Measurements from ENCODE around the gene PLEKHG7. TPM values are rescaled to one million over a fixed set of nuclear protein-coding genes. Genes with fewer than 3 reads are reported as not detected.
A peak's percentile ranks its signal among the peaks of the same experiment; 100 is the strongest.

Gene PLEKHG7
- total RNA-seq, 1 experiment from 2014 or later = not detected

DNA sequence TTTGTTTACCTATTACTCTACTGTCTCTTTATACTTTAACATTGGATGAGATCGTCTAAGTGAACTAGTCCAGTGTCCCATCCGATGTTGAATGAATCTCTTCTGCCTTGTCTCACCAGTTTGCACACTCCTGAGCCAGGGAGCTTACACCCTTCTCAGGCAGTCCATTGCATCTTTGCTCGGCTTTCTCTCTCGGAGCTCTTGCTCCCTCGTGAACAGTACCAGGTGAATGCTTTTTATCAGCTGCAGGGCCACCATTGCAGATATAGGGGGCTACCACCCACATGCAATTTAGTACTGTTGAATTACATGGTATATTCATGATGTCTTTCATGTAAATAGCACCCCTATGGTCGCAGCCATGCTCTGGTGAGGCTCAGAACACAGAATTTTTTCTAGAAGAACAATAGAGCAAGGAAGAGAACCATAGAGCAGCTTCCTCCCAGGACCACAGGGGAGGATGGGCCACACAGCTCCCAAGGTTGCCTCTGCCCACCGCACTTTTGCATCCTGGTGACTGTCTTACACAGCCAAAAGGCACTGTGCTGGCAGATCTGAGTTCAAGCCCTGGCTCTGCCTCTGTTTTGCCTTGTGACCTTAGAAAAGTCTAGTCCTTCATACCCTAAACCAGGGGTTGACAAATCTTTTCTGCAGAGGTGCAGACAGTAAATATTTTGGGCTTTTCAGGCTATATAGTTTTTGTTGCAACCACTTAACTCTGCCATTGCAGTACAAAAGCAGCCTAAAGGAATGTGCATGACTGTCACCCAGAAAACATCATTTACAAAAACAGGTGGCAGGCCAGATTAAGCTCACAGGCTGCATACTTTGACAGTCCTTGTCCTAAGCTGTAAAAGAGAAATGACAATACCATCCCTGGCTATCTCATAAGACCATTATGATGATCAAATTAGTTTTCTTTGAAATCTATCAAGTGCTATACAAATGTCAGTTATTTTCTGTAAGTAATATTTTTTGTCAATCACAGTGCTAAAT is 35.4 kb downstream of the PLEKHG7 start:
- Histone ChIP-seq H4K20me1 (ENCODE audit: low read length) (no peaks in the 10 kb centered on the region), H3K4me3 (ENCODE audit: low read length) (no peak overlapping the region), H3K9ac (ENCODE audit: low read length) (no peak overlapping the region), H3K36me3 (ENCODE audit: low read depth, low read length) (no peaks in the 10 kb centered on the region), H3K9me2 (replicated peaks; ENCODE audit: low read length) (no peaks in the 10 kb centered on the region), H2AFZ (ENCODE audit: low read length) (no peak overlapping the region), H3K9me3 (ENCODE audit: low read length) (no peaks in the 10 kb centered on the region), H3F3A (ENCODE audit: low read length, unreplicated experiment) (no peaks in the 10 kb centered on the region), H3K79me2 (ENCODE audit: low read length) (no peaks in the 10 kb centered on the region), H3K4me2 (ENCODE audit: low read length) (no peak overlapping the region), H3K4me1 (ENCODE audit: insufficient read depth, low read length) (peaks cover 15% of the 10 kb centered on the region), H3K27ac (ENCODE audit: low read length) (no peak overlapping the region), H3K27me3 (ENCODE audit: low read length) (no peaks in the 10 kb centered on the region)
- ChIA-PET CTCF (no interaction called here), POLR2A (ENCODE audit: unreplicated experiment) (no interaction called here)
- ATAC-seq (no peak), DNase-seq (no peak)
- no TSS peak for BruUV-seq (replicated peaks)
- TF ChIP-seq EZH2phosphoT487 (IDR thresholded peaks at IDR 0.05; ENCODE audit: borderline replicate concordance, low read length) (no peak), EZH2 (IDR thresholded peaks at IDR 0.05; ENCODE audit: low read length, unreplicated experiment) (no peak)
- TF ChIP-seq, protein P1, sequence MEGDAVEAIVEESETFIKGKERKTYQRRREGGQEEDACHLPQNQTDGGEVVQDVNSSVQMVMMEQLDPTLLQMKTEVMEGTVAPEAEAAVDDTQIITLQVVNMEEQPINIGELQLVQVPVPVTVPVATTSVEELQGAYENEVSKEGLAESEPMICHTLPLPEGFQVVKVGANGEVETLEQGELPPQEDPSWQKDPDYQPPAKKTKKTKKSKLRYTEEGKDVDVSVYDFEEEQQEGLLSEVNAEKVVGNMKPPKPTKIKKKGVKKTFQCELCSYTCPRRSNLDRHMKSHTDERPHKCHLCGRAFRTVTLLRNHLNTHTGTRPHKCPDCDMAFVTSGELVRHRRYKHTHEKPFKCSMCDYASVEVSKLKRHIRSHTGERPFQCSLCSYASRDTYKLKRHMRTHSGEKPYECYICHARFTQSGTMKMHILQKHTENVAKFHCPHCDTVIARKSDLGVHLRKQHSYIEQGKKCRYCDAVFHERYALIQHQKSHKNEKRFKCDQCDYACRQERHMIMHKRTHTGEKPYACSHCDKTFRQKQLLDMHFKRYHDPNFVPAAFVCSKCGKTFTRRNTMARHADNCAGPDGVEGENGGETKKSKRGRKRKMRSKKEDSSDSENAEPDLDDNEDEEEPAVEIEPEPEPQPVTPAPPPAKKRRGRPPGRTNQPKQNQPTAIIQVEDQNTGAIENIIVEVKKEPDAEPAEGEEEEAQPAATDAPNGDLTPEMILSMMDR (conservative IDR thresholded peaks at IDR 0.05; ENCODE audit: low read depth, low read length) = no peak
- intact Hi-C loops (cut with micrococcal nuclease) = no loop called here

DNA sequence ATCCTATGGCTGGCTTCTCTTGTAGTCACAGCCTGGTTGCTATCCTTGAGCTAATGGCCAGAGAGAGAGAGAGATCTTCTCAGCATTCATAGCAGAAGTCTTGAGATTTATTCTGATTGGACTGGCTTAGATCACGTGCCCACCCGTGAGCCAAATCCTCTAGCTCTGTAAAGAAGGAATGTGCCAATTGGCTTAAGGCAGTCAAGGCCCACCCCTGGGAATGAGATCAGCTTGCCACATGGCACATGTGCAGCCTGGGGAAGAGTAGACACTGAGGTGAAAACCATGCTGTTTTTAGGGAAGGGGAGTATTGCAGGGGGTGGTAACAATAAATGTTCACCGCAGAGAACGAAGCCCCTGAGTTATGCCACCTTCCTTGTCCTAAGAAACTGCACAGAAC is 36.3 kb downstream of the PLEKHG7 start:
- ATAC-seq = no peak
- H3K9me2 ChIP-seq (replicated peaks; ENCODE audit: low read length) = no peaks in the 10 kb centered on the region
- no peak for DNase-seq
- H3K4me1 ChIP-seq (ENCODE audit: insufficient read depth, low read length) = peaks cover 15% of the 10 kb centered on the region
- H3K9ac ChIP-seq (ENCODE audit: low read length) = no peak overlapping the region
- H3K4me2 ChIP-seq (ENCODE audit: low read length) = no peak overlapping the region
- ChIA-PET POLR2A (ENCODE audit: unreplicated experiment) (no interaction called here), CTCF (no interaction called here)
- H3K36me3 ChIP-seq (ENCODE audit: low read depth, low read length) = no peaks in the 10 kb centered on the region
- no peaks in the 10 kb centered on the region for H3K79me2 ChIP-seq (ENCODE audit: low read length)
- no peaks in the 10 kb centered on the region for H3K27me3 ChIP-seq (ENCODE audit: low read length)
- no peak overlapping the region for H3K4me3 ChIP-seq (ENCODE audit: low read length)
- H3F3A ChIP-seq (ENCODE audit: low read length, unreplicated experiment) = no peaks in the 10 kb centered on the region
- no peak overlapping the region for H3K27ac ChIP-seq (ENCODE audit: low read length)
- intact Hi-C loops (cut with micrococcal nuclease) = no loop called here
- no peaks in the 10 kb centered on the region for H4K20me1 ChIP-seq (ENCODE audit: low read length)
- TF ChIP-seq EZH2 (IDR thresholded peaks at IDR 0.05; ENCODE audit: low read length, unreplicated experiment) (no peak), EZH2phosphoT487 (IDR thresholded peaks at IDR 0.05; ENCODE audit: borderline replicate concordance, low read length) (no peak)
- TF ChIP-seq, protein P1 (conservative IDR thresholded peaks at IDR 0.05; ENCODE audit: low read depth, low read length) = no peak
- H3K9me3 ChIP-seq (ENCODE audit: low read length) = no peaks in the 10 kb centered on the region
- BruUV-seq (replicated peaks) = no TSS peak
- H2AFZ ChIP-seq (ENCODE audit: low read length) = 0 out of 2 replicates have a peak overlapping the region, but pooled peaks have one; percentile 20

DNA sequence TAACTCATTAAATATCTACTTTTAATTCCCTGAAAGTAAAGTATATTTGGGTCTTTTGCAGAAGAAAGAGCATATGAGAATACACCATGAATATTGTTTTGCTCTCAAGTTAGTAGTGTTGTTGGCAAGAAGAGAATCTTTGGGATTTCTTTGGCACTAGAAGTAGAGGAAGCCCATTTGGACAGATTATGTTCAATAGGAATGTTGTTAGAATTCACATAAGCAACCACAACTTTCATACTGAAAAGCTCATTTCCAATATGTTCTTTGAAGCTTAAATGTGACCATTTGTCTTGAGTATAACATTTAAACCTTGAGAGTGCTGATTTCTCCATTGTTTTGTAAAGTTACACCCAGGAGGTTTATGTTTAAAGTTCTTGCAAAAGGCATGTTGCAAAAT is 37.6 kb downstream of the PLEKHG7 start:
- Histone ChIP-seq H3K9ac (ENCODE audit: low read length) (no peak overlapping the region), H3K4me1 (ENCODE audit: insufficient read depth, low read length) (peaks cover 10% of the 10 kb centered on the region), H3K36me3 (ENCODE audit: low read depth, low read length) (no peaks in the 10 kb centered on the region), H3K9me2 (replicated peaks; ENCODE audit: low read length) (no peaks in the 10 kb centered on the region), H2AFZ (ENCODE audit: low read length) (no peak overlapping the region), H3K27me3 (ENCODE audit: low read length) (no peaks in the 10 kb centered on the region), H3K4me2 (ENCODE audit: low read length) (no peak overlapping the region), H3K79me2 (ENCODE audit: low read length) (no peaks in the 10 kb centered on the region), H3K9me3 (ENCODE audit: low read length) (no peaks in the 10 kb centered on the region), H3F3A (ENCODE audit: low read length, unreplicated experiment) (no peaks in the 10 kb centered on the region), H4K20me1 (ENCODE audit: low read length) (no peaks in the 10 kb centered on the region), H3K4me3 (ENCODE audit: low read length) (no peak overlapping the region), H3K27ac (ENCODE audit: low read length) (no peak overlapping the region)
- DNase-seq (no peak), ATAC-seq (no peak)
- intact Hi-C loops (cut with micrococcal nuclease) = no loop called here
- BruUV-seq (replicated peaks) = no TSS peak
- ChIA-PET CTCF (no interaction called here), POLR2A (ENCODE audit: unreplicated experiment) (no interaction called here)
- TF ChIP-seq, protein P1 (conservative IDR thresholded peaks at IDR 0.05; ENCODE audit: low read depth, low read length) = no peak
- TF ChIP-seq EZH2phosphoT487 (IDR thresholded peaks at IDR 0.05; ENCODE audit: borderline replicate concordance, low read length) = no peak
- TF ChIP-seq EZH2 (IDR thresholded peaks at IDR 0.05; ENCODE audit: low read length, unreplicated experiment) = no peak

All from PC-3 (cell line).